Dedifferentiated amniotic fluid mesenchymal stem cell (primary cell): ENCODE results near the gene CCN6.
"Not testable (repeated sequence)": the region's sequence is repeated elsewhere in the genome, so short reads cannot be mapped to it uniquely, and the experiment has no call there.

Experiments used
- DNase-seq: peaks from one replicate; pipeline ENCODE4 v3.0.0-alpha.2; 2016; ENCODE audit errors: extremely low spot score

The CCN6 gene

GRCh38 chr6:112030206-112030960 lies 23.5 kb upstream of the CCN6 start:
- no peak for DNase-seq

GRCh38 chr6:112030961-112031660 lies 22.8 kb upstream of the CCN6 start:
- no peak for DNase-seq

GRCh38 chr6:112031960-112032359 lies 21.9 kb upstream of the CCN6 start:
- no peak for DNase-seq

GRCh38 chr6:112032728-112033127 lies 21.2 kb upstream of the CCN6 start:
- no peak for DNase-seq

GRCh38 chr6:112033791-112034615 lies 19.9 kb upstream of the CCN6 start:
- DNase-seq = no peak

GRCh38 chr6:112034616-112034995 lies 19.3 kb upstream of the CCN6 start:
- no peak for DNase-seq

- no peak for DNase-seq
Measured at GRCh38 chr6:112036088-112036637, 17.7 kb upstream of the CCN6 start.

GRCh38 chr6:112037783-112038216 lies 16.1 kb upstream of the CCN6 start:
- DNase-seq = peak; percentile 83

GRCh38 chr6:112038268-112038667 lies 15.6 kb upstream of the CCN6 start:
- no peak for DNase-seq

GRCh38 chr6:112038756-112039430 lies 15.0 kb upstream of the CCN6 start:
- DNase-seq = no peak

GRCh38 chr6:112039431-112039770 lies 14.5 kb upstream of the CCN6 start:
- no peak for DNase-seq

GRCh38 chr6:112040956-112041355 lies 12.9 kb upstream of the CCN6 start:
- no peak for DNase-seq

- no peak for DNase-seq
Measured at GRCh38 chr6:112041535-112041934, 12.4 kb upstream of the CCN6 start.

- DNase-seq = peak; percentile 85
Measured at GRCh38 chr6:112043032-112044007, 10.6 kb upstream of the CCN6 start.

- DNase-seq = no peak
Measured at GRCh38 chr6:112044196-112044595, 9.7 kb upstream of the CCN6 start.

GRCh38 chr6:112044856-112045255 lies 9.0 kb upstream of the CCN6 start:
- DNase-seq = peak; percentile 78

- not testable (repeated sequence) for DNase-seq
Measured at GRCh38 chr6:112047523-112047922, 6.4 kb upstream of the CCN6 start.

GRCh38 chr6:112049026-112049799 lies 4.7 kb upstream of the CCN6 start:
- no peak for DNase-seq

- no peak for DNase-seq
Measured at GRCh38 chr6:112049996-112050395, 3.9 kb upstream of the CCN6 start.

- DNase-seq = no peak
Measured at GRCh38 chr6:112050429-112050828, 3.5 kb upstream of the CCN6 start.
